A549 (cell line): ENCODE data around the gene ACER3. TPM values are rescaled to one million over a fixed set of nuclear protein-coding genes. Genes with fewer than 3 reads are reported as not detected.
"Not testable (repeated sequence)": the region's sequence is repeated elsewhere in the genome, so short reads cannot be mapped to it uniquely, and the experiment has no call there.

Experiments used
- ATAC-seq, 2 experiments: fragments of 200-7000 bp in 1 of 2; fragments of >200 bp in 1 of 2; cut with Nextera tagmentation in 1 of 2; cut with Tn5 transposase in 1 of 2; 3 replicates each; pipeline versions ENCODE4 v1.8.0 to v1.9.1; 2018 to 2020; ENCODE audit warnings: mild to moderate bottlenecking in 1 of 2, moderate library complexity in 1 of 2
- CTCF ChIA-PET: fragments of 300-600 bp; sonication (Branson Sonifier 250); formaldehyde crosslinking; extraction: SDS; loops from one replicate; lab custom pipeline; 2021; ENCODE audit warnings: antibody characterized with exemption, inconsistent platforms; lab: Yijun Ruan, JAX
- POLR2A ChIA-PET: fragments of 350-600 bp; formaldehyde crosslinking; extraction: SDS; loops from one replicate; lab custom pipeline; 2021; ENCODE audit warnings: antibody characterized with exemption, inconsistent platforms; lab: Yijun Ruan, JAX
- DNase-seq, 2 experiments: peaks; one replicate each; pipeline versions ENCODE4 v3.0.0 to v3.0.0-alpha.2; 2011 to 2016; ENCODE audit warnings: low read depth in 1 of 2, low spot score in 1 of 2
- FAIRE-seq: peaks from 2 replicates; lab custom pipeline; 2011; peaks lifted over from hg19 to GRCh38; lab: Jason Lieb, UNC
- H3K27ac ChIP-seq, 2 experiments: fragments of >200 bp; sonication (Bioruptor Twin); formaldehyde crosslinking; 3 replicates each; pipeline ENCODE4 v1.5.1; 2016 to 2017
- H3K4me1 ChIP-seq: fragments of >200 bp; sonication (Bioruptor Twin); formaldehyde crosslinking; 3 replicates; pipeline ENCODE4 v1.6.1; 2016
- H3K4me2 ChIP-seq: fragments of >200 bp; sonication (Bioruptor Twin); formaldehyde crosslinking; 3 replicates; pipeline ENCODE4 v1.6.1; 2016
- H3K4me3 ChIP-seq: fragments of >200 bp; sonication (Bioruptor Twin); formaldehyde crosslinking; 3 replicates; pipeline ENCODE4 v1.5.1; 2016
- H3K9me3 ChIP-seq: fragments of >200 bp; sonication (Bioruptor Twin); formaldehyde crosslinking; 3 replicates; pipeline ENCODE4 v1.6.1; 2016
- CHD2 ChIP-seq: fragments of 150-350 bp; IDR thresholded peaks from 2 replicates; pipeline ENCODE4 v1.6.1; 2014; ENCODE audit warnings: low read length; ENCODE audit not compliant: partially characterized antibody
- CHD4 ChIP-seq: fragments of 200-600 bp; sonication (generic); IDR thresholded peaks from 2 replicates; pipeline ENCODE4 v1.6.1; 2016; ENCODE audit warnings: antibody characterized with exemption, mild to moderate bottlenecking, borderline replicate concordance
- CTCF ChIP-seq: fragments of >200 bp; sonication (Bioruptor Twin); formaldehyde crosslinking; IDR thresholded peaks from 3 replicates; pipeline ENCODE4 v1.5.1; 2016
- E2F6 ChIP-seq: IDR thresholded peaks from 2 replicates; pipeline ENCODE4 v1.6.1; 2012; ENCODE audit warnings: low read depth, borderline replicate concordance
- EHF ChIP-seq: fragments of 250-450 bp; sonication (Bioruptor Pico); IDR thresholded peaks from 2 replicates; pipeline ENCODE4 v1.5.0; 2020; ENCODE audit warnings: mild to moderate bottlenecking
- EHMT2 ChIP-seq: fragments of 200-600 bp; sonication (generic); IDR thresholded peaks from 2 replicates; pipeline ENCODE4 v1.6.1; 2016; ENCODE audit warnings: antibody characterized with exemption, low read depth, mild to moderate bottlenecking, moderate library complexity
- EP300 ChIP-seq, 2 experiments: fragments of >200 bp; sonication (Bioruptor Twin); formaldehyde crosslinking; IDR thresholded peaks; 2 replicates in 1 of 2; 3 replicates in 1 of 2; pipeline ENCODE4 v1.6.1; 2016 to 2017
- ESRRA ChIP-seq: fragments of 150-350 bp; IDR thresholded peaks from 2 replicates; pipeline ENCODE4 v1.6.1; 2014; ENCODE audit warnings: mild to moderate bottlenecking, low read length, borderline replicate concordance
- FOSB ChIP-seq: fragments of 250-450 bp; sonication (Bioruptor Pico); IDR thresholded peaks from 2 replicates; pipeline ENCODE4 v1.5.0; 2020; ENCODE audit warnings: mild to moderate bottlenecking, moderate library complexity
- HDAC2 ChIP-seq: fragments of 200-600 bp; sonication (generic); IDR thresholded peaks from 2 replicates; pipeline ENCODE4 v1.6.1; 2016
- HES2 ChIP-seq: fragments of >200 bp; sonication (Bioruptor Twin); formaldehyde crosslinking; IDR thresholded peaks from 2 replicates; pipeline ENCODE4 v1.6.1; 2016
- HOXB13 ChIP-seq: fragments of 250-450 bp; sonication (Bioruptor Pico); IDR thresholded peaks from 2 replicates; pipeline ENCODE4 v1.5.0; 2020; ENCODE audit warnings: low read depth, mild to moderate bottlenecking, moderate library complexity
- JUN ChIP-seq, 2 experiments: fragments of >200 bp; sonication (Bioruptor Twin); formaldehyde crosslinking; IDR thresholded peaks; 2 replicates in 1 of 2; 3 replicates in 1 of 2; pipeline ENCODE4 v1.6.1; 2016 to 2017
- JUNB ChIP-seq: fragments of >200 bp; sonication (Bioruptor Twin); formaldehyde crosslinking; IDR thresholded peaks from 2 replicates; pipeline ENCODE4 v1.6.1; 2016
- KDM5A ChIP-seq: fragments of 200-600 bp; sonication (generic); IDR thresholded peaks from 2 replicates; pipeline ENCODE4 v1.6.1; 2016; ENCODE audit warnings: antibody characterized with exemption, mild to moderate bottlenecking
- MAFK ChIP-seq: fragments of 450-650 bp; IDR thresholded peaks from 2 replicates; pipeline ENCODE4 v1.6.1; 2014; ENCODE audit not compliant: partially characterized antibody
- MAZ ChIP-seq: fragments of 150-350 bp; IDR thresholded peaks from 2 replicates; pipeline ENCODE4 v1.6.1; 2014; ENCODE audit warnings: antibody characterized with exemption, low read depth, low read length, borderline replicate concordance
- MYC ChIP-seq: IDR thresholded peaks from 2 replicates; pipeline ENCODE4 v1.6.1; 2012; ENCODE audit warnings: mild to moderate bottlenecking, inconsistent platforms, low read length, improper control_type of control experiment, borderline replicate concordance
- NFE2L2 ChIP-seq: fragments of 150-350 bp; conservative IDR thresholded peaks from 2 replicates; pipeline ENCODE4 v1.6.1; 2014; ENCODE audit warnings: low read length
- NPAS2 ChIP-seq: fragments of 250-450 bp; sonication (Bioruptor Pico); IDR thresholded peaks from 2 replicates; pipeline ENCODE4 v1.8.0; 2022; ENCODE audit warnings: mild to moderate bottlenecking, moderate library complexity, borderline replicate concordance
- NR3C1 ChIP-seq: fragments of >200 bp; sonication (Bioruptor Twin); formaldehyde crosslinking; IDR thresholded peaks from 3 replicates; pipeline ENCODE4 v1.6.1; 2017
- POLR2A ChIP-seq: IDR thresholded peaks from 2 replicates; pipeline ENCODE4 v1.6.1; 2012; ENCODE audit warnings: mild to moderate bottlenecking, low read length
- RAD21 ChIP-seq, 2 experiments: fragments of >200 bp in 1 of 2; sonication (Bioruptor Twin) in 1 of 2; formaldehyde crosslinking in 1 of 2; IDR thresholded peaks in 1 of 2; conservative IDR thresholded peaks in 1 of 2; 2 replicates in 1 of 2; 3 replicates in 1 of 2; pipeline ENCODE4 v1.6.1; 2012 to 2018; ENCODE audit warnings: inconsistent platforms in 1 of 2
- RFX5 ChIP-seq: fragments of 450-650 bp; IDR thresholded peaks from 2 replicates; pipeline ENCODE4 v1.7.1; 2014; ENCODE audit warnings: antibody characterized with exemption, mild to moderate bottlenecking, moderate library complexity
- SMC3 ChIP-seq: fragments of >200 bp; sonication (Bioruptor Twin); formaldehyde crosslinking; IDR thresholded peaks from 3 replicates; pipeline ENCODE4 v1.6.1; 2018; ENCODE audit warnings: inconsistent platforms
- SREBF2 ChIP-seq: fragments of 450-650 bp; IDR thresholded peaks from 2 replicates; pipeline ENCODE4 v1.6.1; 2014; ENCODE audit warnings: mild to moderate bottlenecking, moderate library complexity
- TFCP2L1 ChIP-seq: fragments of 250-450 bp; sonication (Bioruptor Pico); IDR thresholded peaks from 2 replicates; pipeline ENCODE4 v1.5.0; 2021; ENCODE audit warnings: mild to moderate bottlenecking
- USF2 ChIP-seq: fragments of 450-650 bp; IDR thresholded peaks from 2 replicates; pipeline ENCODE4 v1.6.1; 2014; ENCODE audit warnings: antibody characterized with exemption
- ZC3H11A ChIP-seq: fragments of 450-650 bp; IDR thresholded peaks from 2 replicates; pipeline ENCODE4 v1.6.1; 2014; ENCODE audit warnings: antibody characterized with exemption, mild to moderate bottlenecking
- ZFP36 ChIP-seq: fragments of 450-650 bp; IDR thresholded peaks from 2 replicates; pipeline ENCODE4 v1.6.1; 2014; ENCODE audit warnings: borderline replicate concordance; ENCODE audit not compliant: partially characterized antibody
- WGBS: methylation state at CpG from one replicate; pipeline ENCODE4 v1.1.6; 2017; ENCODE audit errors: missing lambda C conversion rate; 5-methylcytosine and 5-hydroxymethylcytosine counted together
- polyA plus RNA-seq, 4 experiments: library from polyadenylated mRNA; depleted of rRNA in 3 of 4; stranded (reverse); fragments of >200 nt; fragmentation: RNase III in 1 of 4; extraction: RNeasy Plus Mini Kit Qiagen cat#74134 plus additional on column Dnase treatment in 1 of 4; gene quantifications; 2 replicates in 3 of 4; 3 replicates in 1 of 4; pipeline ENCODE4 v1.2.3, GENCODE V29; 2011 to 2017

ACER3 gene
- polyA plus RNA-seq, 2 of the 4 experiments (the other 2 are of a cell fraction), result 16.0 to 46.6 TPM

- not testable (repeated sequence) for H3K9me3 ChIP-seq, H3K4me3 ChIP-seq, DNase-seq, H3K4me2 ChIP-seq, ATAC-seq, FAIRE-seq, H3K27ac ChIP-seq
- TF ChIP-seq HDAC2, result peak; percentile 79; the same call in 1 of the 2 replicates
- TF ChIP-seq CHD4, result peak; percentile 61; the same call in 1 of the 2 replicates
- ChIA-PET CTCF (interaction anchor here (0.6 to 12.5 kb wide), 35 partner anchors 10 to 572 kb away, joined by 3 to 242 read pairs (median 9); partner anchors contain the start of genes B3GNT6, CAPN5 and MYO7A), POLR2A (interaction anchor here (0.6 to 1.5 kb wide), 5 partner anchors 19 to 265 kb away, joined by 3 to 10 read pairs (median 5); partner anchors contain the start of gene CAPN5)
- 66% methylated on average over 7 of the region's 7 CpGs for WGBS
- peaks cover 12% of the 10 kb centered on the region; the same call in 2 of the 3 replicates for H3K4me1 ChIP-seq
Measured at GRCh38 chr11:77047928-77048446, 187.3 kb downstream of the ACER3 start.

GRCh38 chr11:77049026-77049425 is 188.3 kb downstream of the ACER3 start:
- POLR2A ChIA-PET, result no interaction called here
- WGBS, result 51% methylated on average over 6 of the region's 6 CpGs
- peak overlapping the region in 1 of 2 experiments; percentile 19; a peak in 1 of 6 replicates for H3K27ac ChIP-seq
- H3K4me1 ChIP-seq, result peaks cover 12% of the 10 kb centered on the region; the same call in 2 of the 3 replicates
- no peak for FAIRE-seq
- no peak for TF ChIP-seq MYC
- TF ChIP-seq, all 56 proteins: peak for 0
- CTCF ChIA-PET, result interaction anchor here (1.6 to 12.5 kb wide), 9 partner anchors 11 to 78 kb away, joined by 4 to 242 read pairs (median 14); partner anchors contain the start of genes CAPN5 and MYO7A
- H3K4me3 ChIP-seq, result no peak overlapping the region
- no peaks in the 10 kb centered on the region for H3K9me3 ChIP-seq
- no peak for ATAC-seq
- H3K4me2 ChIP-seq, result no peak overlapping the region
- no peak for DNase-seq

GRCh38 chr11:77051511-77051910 is 190.8 kb downstream of the ACER3 start:
- FAIRE-seq, result no peak
- WGBS, result 74% methylated on average over 3 of the region's 3 CpGs
- DNase-seq, result no peak
- Histone ChIP-seq H3K4me1 (peaks cover 5% of the 10 kb centered on the region; the same call in 2 of the 3 replicates), H3K27ac (no peak overlapping the region), H3K4me3 (no peak overlapping the region), H3K4me2 (no peak overlapping the region), H3K9me3 (peaks cover 12% of the 10 kb centered on the region)
- TF ChIP-seq SMC3 (no peak), FOSB (CRISPR knock-in tag) (no peak), SREBF2 (no peak), ZFP36 (no peak), NPAS2 (no peak), ZC3H11A (no peak), JUN (IDR thresholded peaks at IDR 0.05) (no peak), TFCP2L1 (no peak), CHD2 (no peak), HES2 (no peak), HDAC2 (no peak), HOXB13 (no peak)
- no peak for ATAC-seq
- POLR2A ChIA-PET, result no interaction called here
- CTCF ChIA-PET, result interaction anchor here (0.9 to 12.5 kb wide), 4 partner anchors 12 to 38 kb away, joined by 3 to 242 read pairs (median 4); no protein-coding TSS in a partner anchor

- Histone ChIP-seq H3K27ac (no peak overlapping the region), H3K9me3 (peaks cover 20% of the 10 kb centered on the region), H3K4me3 (no peak overlapping the region), H3K4me2 (no peak overlapping the region), H3K4me1 (0 out of 3 replicates have a peak, but pooled peaks cover 4% of the 10 kb centered on the region)
- WGBS, result 59% methylated on average over 6 of the region's 7 CpGs
- no peak for DNase-seq
- POLR2A ChIA-PET, result no interaction called here
- ATAC-seq, result no peak
- no peak for FAIRE-seq
- CTCF ChIA-PET, result interaction anchor here (0.6 to 12.5 kb wide), 8 partner anchors 11 to 319 kb away, joined by 3 to 242 read pairs (median 4); no protein-coding TSS in a partner anchor
- TF ChIP-seq RAD21 (conservative IDR thresholded peaks at IDR 0.05 in 1 of 2, IDR thresholded peaks at IDR 0.05 in 1 of 2), result no peak
- no peak for TF ChIP-seq NFE2L2
- TF ChIP-seq ESRRA, result no peak
- no peak for TF ChIP-seq POLR2A
- TF ChIP-seq EHF (CRISPR knock-in tag), result no peak
- TF ChIP-seq CTCF, result no peak
- no peak for TF ChIP-seq JUNB
- TF ChIP-seq USF2, result no peak
- TF ChIP-seq MAFK, result no peak
- TF ChIP-seq NR3C1, result no peak
- no peak for TF ChIP-seq KDM5A
- TF ChIP-seq MAZ, result no peak
- no peak for TF ChIP-seq E2F6
- no peak for TF ChIP-seq EP300 (IDR thresholded peaks at IDR 0.05)
- TF ChIP-seq EHMT2, result no peak
- TF ChIP-seq RFX5, result no peak
Measured at GRCh38 chr11:77052518-77052917, 191.8 kb downstream of the ACER3 start.
